ENCODE results near the gene KAZN. TPM values are rescaled to one million over a fixed set of nuclear protein-coding genes. Genes with fewer than 3 reads are reported as not detected.

Gene KAZN
- polyA plus RNA-seq, 2 of the 4 experiments (the other 2 are of a cell fraction), result 1.3 to 1.9 TPM

DNA sequence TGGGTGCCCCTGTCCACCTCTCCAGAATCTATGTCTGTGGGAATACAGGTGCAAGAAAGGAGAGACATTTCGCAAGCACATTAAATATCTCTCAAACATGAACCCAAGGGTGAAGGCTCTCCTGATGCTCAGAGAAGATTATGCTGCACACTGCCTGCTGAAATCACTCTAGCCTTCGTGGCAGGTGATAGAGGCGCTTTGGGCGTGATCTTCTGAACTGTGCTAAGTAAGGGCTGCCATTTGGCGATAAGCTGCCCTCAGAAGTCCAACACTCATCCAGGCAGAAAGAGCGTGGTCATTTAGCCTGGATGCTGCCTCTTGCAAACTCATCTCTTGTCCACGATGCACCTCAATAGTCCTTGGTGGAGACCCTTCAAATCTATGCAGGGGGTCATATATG lies 241.9 kb downstream of the KAZN start:
- Histone ChIP-seq H3K4me3 (no peak overlapping the region), H3K27ac (no peak overlapping the region), H3K4me1 (no peaks in the 10 kb centered on the region), H3K4me2 (no peak overlapping the region), H3K9me3 (peaks cover 13% of the 10 kb centered on the region; the same call in 1 of the 3 replicates)
- ChIA-PET POLR2A (no interaction called here), CTCF (no interaction called here)
- 19% methylated on average over 6 of the region's 7 CpGs for WGBS (ENCODE audit: missing lambda C conversion rate)
- FAIRE-seq (no peak), ATAC-seq (no peak), DNase-seq (ENCODE audit: low read depth in 1 of 2, low spot score in 1 of 2) (no peak)
- TF ChIP-seq, protein P1, sequence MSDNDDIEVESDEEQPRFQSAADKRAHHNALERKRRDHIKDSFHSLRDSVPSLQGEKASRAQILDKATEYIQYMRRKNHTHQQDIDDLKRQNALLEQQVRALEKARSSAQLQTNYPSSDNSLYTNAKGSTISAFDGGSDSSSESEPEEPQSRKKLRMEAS (IDR thresholded peaks at IDR 0.05), result no peak
- TF ChIP-seq JUNB (IDR thresholded peaks at IDR 0.05), result no peak
- TF ChIP-seq, protein P2, sequence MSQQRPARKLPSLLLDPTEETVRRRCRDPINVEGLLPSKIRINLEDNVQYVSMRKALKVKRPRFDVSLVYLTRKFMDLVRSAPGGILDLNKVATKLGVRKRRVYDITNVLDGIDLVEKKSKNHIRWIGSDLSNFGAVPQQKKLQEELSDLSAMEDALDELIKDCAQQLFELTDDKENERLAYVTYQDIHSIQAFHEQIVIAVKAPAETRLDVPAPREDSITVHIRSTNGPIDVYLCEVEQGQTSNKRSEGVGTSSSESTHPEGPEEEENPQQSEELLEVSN (IDR thresholded peaks at IDR 0.05; ENCODE audit: borderline replicate concordance, low read depth), result no peak
- no peak for TF ChIP-seq KDM1A (IDR thresholded peaks at IDR 0.05; ENCODE audit: low read depth)
- no peak for TF ChIP-seq RAD21 (conservative IDR thresholded peaks at IDR 0.05 in 1 of 2, IDR thresholded peaks at IDR 0.05 in 1 of 2)
- no peak for TF ChIP-seq HOXA7 (CRISPR knock-in tag; IDR thresholded peaks at IDR 0.05)
- TF ChIP-seq EHMT2 (IDR thresholded peaks at IDR 0.05; ENCODE audit: low read depth), result no peak
- TF ChIP-seq EP300 (IDR thresholded peaks at IDR 0.05), result no peak
- TF ChIP-seq HEYL (CRISPR knock-in tag; IDR thresholded peaks at IDR 0.05), result no peak
- TF ChIP-seq MAZ (IDR thresholded peaks at IDR 0.05; ENCODE audit: borderline replicate concordance, low read depth, low read length), result no peak
- TF ChIP-seq, protein P3, sequence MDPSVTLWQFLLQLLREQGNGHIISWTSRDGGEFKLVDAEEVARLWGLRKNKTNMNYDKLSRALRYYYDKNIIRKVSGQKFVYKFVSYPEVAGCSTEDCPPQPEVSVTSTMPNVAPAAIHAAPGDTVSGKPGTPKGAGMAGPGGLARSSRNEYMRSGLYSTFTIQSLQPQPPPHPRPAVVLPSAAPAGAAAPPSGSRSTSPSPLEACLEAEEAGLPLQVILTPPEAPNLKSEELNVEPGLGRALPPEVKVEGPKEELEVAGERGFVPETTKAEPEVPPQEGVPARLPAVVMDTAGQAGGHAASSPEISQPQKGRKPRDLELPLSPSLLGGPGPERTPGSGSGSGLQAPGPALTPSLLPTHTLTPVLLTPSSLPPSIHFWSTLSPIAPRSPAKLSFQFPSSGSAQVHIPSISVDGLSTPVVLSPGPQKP (IDR thresholded peaks at IDR 0.05; ENCODE audit: low read depth, low read length), result no peak
- no peak for TF ChIP-seq PBX3 (IDR thresholded peaks at IDR 0.05)
- TF ChIP-seq CBX2 (IDR thresholded peaks at IDR 0.05; ENCODE audit: borderline replicate concordance, low read depth), result no peak
- no peak for TF ChIP-seq ZC3H11A (IDR thresholded peaks at IDR 0.05)
- TF ChIP-seq NR3C1 (IDR thresholded peaks at IDR 0.05), result no peak
- no peak for TF ChIP-seq RARB (CRISPR knock-in tag; IDR thresholded peaks at IDR 0.05)
- no peak for TF ChIP-seq TP53 (CRISPR knock-in tag; IDR thresholded peaks at IDR 0.05)
- TF ChIP-seq, protein P4, sequence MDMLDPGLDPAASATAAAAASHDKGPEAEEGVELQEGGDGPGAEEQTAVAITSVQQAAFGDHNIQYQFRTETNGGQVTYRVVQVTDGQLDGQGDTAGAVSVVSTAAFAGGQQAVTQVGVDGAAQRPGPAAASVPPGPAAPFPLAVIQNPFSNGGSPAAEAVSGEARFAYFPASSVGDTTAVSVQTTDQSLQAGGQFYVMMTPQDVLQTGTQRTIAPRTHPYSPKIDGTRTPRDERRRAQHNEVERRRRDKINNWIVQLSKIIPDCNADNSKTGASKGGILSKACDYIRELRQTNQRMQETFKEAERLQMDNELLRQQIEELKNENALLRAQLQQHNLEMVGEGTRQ (IDR thresholded peaks at IDR 0.05), result no peak
- TF ChIP-seq GATA3 (IDR thresholded peaks at IDR 0.05; ENCODE audit: borderline replicate concordance), result no peak
- no peak for TF ChIP-seq SREBF2 (IDR thresholded peaks at IDR 0.05)

GRCh38 chr1:14841456-14841855 lies 243.0 kb downstream of the KAZN start:
- no peak for ATAC-seq
- Histone ChIP-seq H3K27ac (no peak overlapping the region), H3K4me1 (no peaks in the 10 kb centered on the region), H3K4me2 (no peak overlapping the region), H3K9me3 (peaks cover 13% of the 10 kb centered on the region; the same call in 1 of the 3 replicates), H3K4me3 (no peak overlapping the region)
- no peak for DNase-seq (ENCODE audit: low read depth in 1 of 2, low spot score in 1 of 2)
- FAIRE-seq, result no peak
- TF ChIP-seq BHLHE40 (IDR thresholded peaks at IDR 0.05; ENCODE audit: low read depth, low read length), result no peak
- no peak for TF ChIP-seq NFE2L2 (conservative IDR thresholded peaks at IDR 0.05; ENCODE audit: low read length)
- TF ChIP-seq CHD4 (IDR thresholded peaks at IDR 0.05; ENCODE audit: borderline replicate concordance), result no peak
- no peak for TF ChIP-seq RFX5 (IDR thresholded peaks at IDR 0.05)
- TF ChIP-seq, protein P2 (IDR thresholded peaks at IDR 0.05; ENCODE audit: borderline replicate concordance, low read depth), result no peak
- TF ChIP-seq FOSB (CRISPR knock-in tag; IDR thresholded peaks at IDR 0.05), result no peak
- no peak for TF ChIP-seq CEBPB (IDR thresholded peaks at IDR 0.05)
- no peak for TF ChIP-seq ESRRA (IDR thresholded peaks at IDR 0.05; ENCODE audit: borderline replicate concordance, low read length)
- no peak for TF ChIP-seq RAD21 (conservative IDR thresholded peaks at IDR 0.05 in 1 of 2, IDR thresholded peaks at IDR 0.05 in 1 of 2)
- no peak for TF ChIP-seq POLR2A (IDR thresholded peaks at IDR 0.05; ENCODE audit: low read length)
- no peak for TF ChIP-seq TP53 (CRISPR knock-in tag; IDR thresholded peaks at IDR 0.05)
- no peak for TF ChIP-seq JUNB (IDR thresholded peaks at IDR 0.05)
- TF ChIP-seq JUN (IDR thresholded peaks at IDR 0.05), result no peak
- CTCF ChIA-PET, result no interaction called here
- WGBS (ENCODE audit: missing lambda C conversion rate), result 0% methylated on average over 2 of the region's 2 CpGs
- POLR2A ChIA-PET, result no interaction called here

Measured in A549 (cell line).